ENCODE measurements around the gene SLC46A1. TPM values are rescaled to one million over a fixed set of nuclear protein-coding genes. Genes with fewer than 3 reads are reported as not detected.

The SLC46A1 gene
- total and polyA plus RNA-seq, 2 of the 13 experiments (the other 11 are each of a cell fraction or from before 2014, with no cell fraction given), result 19.6 to 22.6 TPM

GRCh38 chr17:28370744-28371103, 35.3 kb downstream of the SLC46A1 start:
- H3K27ac ChIP-seq (ENCODE audit: extremely low read length, insufficient read depth, low read length), result peak overlapping the region; percentile 92
- BruUV-seq (replicated peaks), result TSS peak; percentile 52
- 0 out of 2 replicates have a peak, but pooled peaks have one; percentile 10 for TF ChIP-seq ZSCAN9 (CRISPR knock-in tag; IDR thresholded peaks at IDR 0.05; ENCODE audit: borderline replicate concordance)
- TF ChIP-seq ZNF552 (CRISPR knock-in tag; IDR thresholded peaks at IDR 0.05; ENCODE audit: borderline replicate concordance), result no peak
- 0 out of 2 replicates have a peak, but pooled peaks have one; percentile 16 for TF ChIP-seq CREM (IDR thresholded peaks at IDR 0.05)
- TF ChIP-seq CREM (CRISPR knock-in tag; IDR thresholded peaks at IDR 0.05), result no peak
- no peak for TF ChIP-seq NFIB (CRISPR knock-in tag; IDR thresholded peaks at IDR 0.05; ENCODE audit: borderline replicate concordance)
- no peak for TF ChIP-seq NR1H2 (CRISPR knock-in tag; IDR thresholded peaks at IDR 0.05; ENCODE audit: borderline replicate concordance, low read depth)
- TF ChIP-seq ZNF790 (CRISPR knock-in tag; IDR thresholded peaks at IDR 0.05; ENCODE audit: borderline replicate concordance), result no peak
- TF ChIP-seq, protein P1, sequence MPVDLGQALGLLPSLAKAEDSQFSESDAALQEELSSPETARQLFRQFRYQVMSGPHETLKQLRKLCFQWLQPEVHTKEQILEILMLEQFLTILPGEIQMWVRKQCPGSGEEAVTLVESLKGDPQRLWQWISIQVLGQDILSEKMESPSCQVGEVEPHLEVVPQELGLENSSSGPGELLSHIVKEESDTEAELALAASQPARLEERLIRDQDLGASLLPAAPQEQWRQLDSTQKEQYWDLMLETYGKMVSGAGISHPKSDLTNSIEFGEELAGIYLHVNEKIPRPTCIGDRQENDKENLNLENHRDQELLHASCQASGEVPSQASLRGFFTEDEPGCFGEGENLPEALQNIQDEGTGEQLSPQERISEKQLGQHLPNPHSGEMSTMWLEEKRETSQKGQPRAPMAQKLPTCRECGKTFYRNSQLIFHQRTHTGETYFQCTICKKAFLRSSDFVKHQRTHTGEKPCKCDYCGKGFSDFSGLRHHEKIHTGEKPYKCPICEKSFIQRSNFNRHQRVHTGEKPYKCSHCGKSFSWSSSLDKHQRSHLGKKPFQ (CRISPR knock-in tag; IDR thresholded peaks at IDR 0.05; ENCODE audit: insufficient replicate concordance), result peak; percentile 56
- TF ChIP-seq NCOA1 (CRISPR knock-in tag; IDR thresholded peaks at IDR 0.05), result no peak
- no peak for TF ChIP-seq ZFP82 (CRISPR knock-in tag; IDR thresholded peaks at IDR 0.05; ENCODE audit: borderline replicate concordance)
- 0 out of 2 replicates have a peak, but pooled peaks have one; percentile 9 for TF ChIP-seq HNF1A (IDR thresholded peaks at IDR 0.05; ENCODE audit: low read depth)
- TF ChIP-seq HNF1A (CRISPR knock-in tag; IDR thresholded peaks at IDR 0.05; ENCODE audit: borderline replicate concordance), result no peak
- TF ChIP-seq SSRP1 (CRISPR knock-in tag; IDR thresholded peaks at IDR 0.05), result peak; percentile 49; the same call in 1 of the 2 replicates
- TF ChIP-seq MAZ (IDR thresholded peaks at IDR 0.05; ENCODE audit: borderline replicate concordance, low read depth, low read length), result no peak
- no peak for TF ChIP-seq MAZ (CRISPR knock-in tag; IDR thresholded peaks at IDR 0.05; ENCODE audit: low read depth)
- no peak for TF ChIP-seq ZNF281 (CRISPR knock-in tag; IDR thresholded peaks at IDR 0.05; ENCODE audit: borderline replicate concordance)

More at GRCh38 chr17:28370744-28371103, 35.3 kb downstream of the SLC46A1 start:
- ChIA-PET CTCF (ENCODE audit: low intra/inter-chr PET ratio, low total read pairs) (no interaction called here), POLR2A (interaction anchor here (0.7 to 8.3 kb wide), 18 partner anchors 10 to 99 kb away, joined by 3 to 183 read pairs (median 8); partner anchors contain the start of genes IFT20, POLDIP2, SLC46A1 and TMEM97)
- 0% methylated on average over 1 of the region's 1 CpG for WGBS (ENCODE audit: low lambda C conversion rate)
- Histone ChIP-seq H3K9ac (ENCODE audit: insufficient read depth, low read depth, low read length) (peak overlapping the region; percentile 59), H4K20me1 (ENCODE audit: insufficient read depth, low read length) (no peaks in the 10 kb centered on the region), H3K27me3 (ENCODE audit: control insufficient read depth in 1 of 2, insufficient read depth in 2 of 2, low read length in 2 of 2) (no peaks in the 10 kb centered on the region), H3K9me3 (ENCODE audit: low read length) (no peaks in the 10 kb centered on the region), H3K79me2 (ENCODE audit: insufficient read depth, low read length) (peaks cover 7% of the 10 kb centered on the region), H3K36me3 (replicated peaks in 1 of 2; ENCODE audit: control insufficient read depth in 1 of 2, insufficient read depth in 2 of 2, low read length in 2 of 2) (no peaks in the 10 kb centered on the region), H3K4me3 (replicated peaks in 1 of 3; ENCODE audit: insufficient read depth in 1 of 3, low read depth in 2 of 3, low read length in 3 of 3) (peak overlapping the region; percentile 23 to 57 (median 30); a peak in 5 of 6 replicates), H2AFZ (ENCODE audit: low read length) (no peak overlapping the region), H3K4me2 (ENCODE audit: low read depth, low read length) (peak overlapping the region; percentile 96), H3K4me1 (ENCODE audit: insufficient read depth, low read length) (peaks cover 52% of the 10 kb centered on the region)
- FAIRE-seq, result no peak
- in situ Hi-C loops (cut with HindIII; ENCODE audit: extremely low pct_ligation_motif_present, low pct_unique_long_range_greater_than_20kb), result no loop called here
- ATAC-seq, result no peak
- DNase-seq (ENCODE audit: low spot score), result peak; percentile 7
- intact Hi-C loops (cut with micrococcal nuclease; ENCODE audit: unreplicated experiment), result loop anchor here (1.0 to 2.0 kb wide), 2 partner anchors 35 to 46 kb away; partner anchors contain the start of genes IFT20 and TNFAIP1
